NCI-H2196 (cell line): ENCODE results near the gene HECTD2.
"Not testable (repeated sequence)": the region's sequence is repeated elsewhere in the genome, so short reads cannot be mapped to it uniquely, and the experiment has no call there.

Source experiments
- DNase-seq: peaks from one replicate; lab custom pipeline; 2025; ENCODE audit not compliant: unreplicated experiment; lab: John Stamatoyannopoulos, UW

HECTD2 gene

GRCh38 chr10:91409869-91410637 lies at the start of gene HECTD2:
Gene HECTD2 (plus strand): TSS chr10:91410344. CDS start chr10:91410439, 95 bp downstream.
- peak; percentile 62 for DNase-seq

GRCh38 chr10:91360461-91360860 lies 49.7 kb upstream of the HECTD2 start:
- no peak for DNase-seq

GRCh38 chr10:91365519-91365918 lies 44.6 kb upstream of the HECTD2 start:
- DNase-seq = not testable (repeated sequence)

- no peak for DNase-seq
These were observed 43.4 kb upstream of the HECTD2 start for GRCh38 chr10:91366704-91367103.

GRCh38 chr10:91367127-91367531 lies 43.0 kb upstream of the HECTD2 start:
- no peak for DNase-seq

- no peak for DNase-seq
These were observed 42.6 kb upstream of the HECTD2 start for GRCh38 chr10:91367558-91367957.

- DNase-seq = not testable (repeated sequence)
These were observed 40.1 kb upstream of the HECTD2 start for GRCh38 chr10:91369978-91370589.

- DNase-seq = no peak
These were observed 36.1 kb upstream of the HECTD2 start for GRCh38 chr10:91374052-91374451.

GRCh38 chr10:91378061-91378460 lies 32.1 kb upstream of the HECTD2 start:
- DNase-seq = no peak

GRCh38 chr10:91380873-91381256 lies 29.3 kb upstream of the HECTD2 start:
- DNase-seq = no peak

- no peak for DNase-seq
These were observed 28.8 kb upstream of the HECTD2 start for GRCh38 chr10:91381257-91381891.

GRCh38 chr10:91385306-91386085 lies 24.6 kb upstream of the HECTD2 start:
- DNase-seq = no peak

- peak; percentile 51 for DNase-seq
These were observed 20.3 kb upstream of the HECTD2 start for GRCh38 chr10:91389636-91390512.

GRCh38 chr10:91390513-91390825 lies 19.7 kb upstream of the HECTD2 start:
- not testable (repeated sequence) for DNase-seq

GRCh38 chr10:91391920-91392319 lies 18.2 kb upstream of the HECTD2 start:
- no peak for DNase-seq

GRCh38 chr10:91406322-91406721 lies 3.8 kb upstream of the HECTD2 start:
- no peak for DNase-seq

GRCh38 chr10:91409069-91409868 lies 875 bp upstream of the HECTD2 start:
- peak; percentile 55 for DNase-seq

GRCh38 chr10:91410638-91411371 lies 661 bp downstream of the HECTD2 start:
- no peak for DNase-seq

GRCh38 chr10:91411621-91412020 lies 1.5 kb downstream of the HECTD2 start:
- no peak for DNase-seq
